MM.1S (cell line): Measurements from ENCODE around the gene ZFYVE28.

Source experiments
- CTCF ChIP-seq: fragments of 300-600 bp; sonication (generic); IDR thresholded peaks from 2 replicates; pipeline ENCODE4 v1.5.1; 2016; ENCODE audit warnings: antibody characterized with exemption, low read length, mixed read lengths
- EZH2 ChIP-seq: fragments of 300-600 bp; sonication (generic); optimal IDR thresholded peaks from 2 replicates; pipeline ENCODE3; 2017; ENCODE audit warnings: low read depth, mild to moderate bottlenecking, antibody characterized with exemption, low read length, mixed read lengths
- EZH2phosphoT487 ChIP-seq: fragments of 300-600 bp; sonication (generic); IDR thresholded peaks from 2 replicates; pipeline ENCODE4 v1.6.1; 2018; ENCODE audit warnings: antibody characterized with exemption, low read length

DNA sequence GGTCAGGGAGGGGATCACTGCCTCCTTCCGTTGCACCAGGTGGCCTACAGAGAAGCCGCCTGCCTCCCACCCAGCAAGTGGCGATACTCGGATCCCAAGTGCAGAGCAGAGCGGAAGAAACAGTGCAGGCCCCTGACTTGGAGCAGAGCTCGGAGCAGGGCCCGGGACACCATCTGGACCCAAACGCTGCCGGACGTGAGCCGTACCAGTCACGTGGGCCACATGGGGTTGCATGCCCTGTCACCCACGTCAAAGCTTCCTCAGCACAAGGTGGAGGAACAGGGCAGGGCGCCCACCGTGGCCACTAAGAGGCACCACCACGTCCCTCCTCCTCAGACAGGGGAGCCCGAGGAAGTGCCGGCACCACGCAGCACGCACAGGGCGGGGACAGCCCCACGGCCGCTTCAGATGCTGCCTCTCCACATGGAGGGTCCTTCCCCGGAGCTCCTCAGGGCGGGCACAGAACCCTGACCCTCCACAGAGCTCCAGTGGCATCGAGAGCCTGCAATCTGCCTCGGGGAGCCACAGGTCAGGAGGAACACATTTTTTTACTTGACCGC lies 18.7 kb downstream of the ZFYVE28 start:
- TF ChIP-seq CTCF, result no peak
- no peak for TF ChIP-seq EZH2
- TF ChIP-seq EZH2phosphoT487, result no peak
